HepG2 (cell line): ENCODE results near the gene PANK1. TPM values are rescaled to one million over a fixed set of nuclear protein-coding genes. Genes with fewer than 3 reads are reported as not detected.

ENCODE experiments used
- ATAC-seq: fragments of 200-7000 bp; cut with Tn5 transposase; 3 replicates; pipeline ENCODE4 v1.9.1; 2020; ENCODE audit warnings: mild to moderate bottlenecking, moderate library complexity
- BruUV-seq: library from RNA; stranded (reverse); fragments of 400-500 nt; replicated peaks from 2 replicates; lab custom pipeline; 2021; lab: Mats Ljungman, UMichigan
- CTCF ChIA-PET: fragments of 300-600 bp; formaldehyde crosslinking; extraction: SDS; loops from one replicate; lab custom pipeline; 2021; ENCODE audit warnings: low total read pairs, inconsistent platforms, low intra/inter-chr PET ratio; lab: Yijun Ruan, JAX
- POLR2A ChIA-PET: fragments of 350-600 bp; sonication (Branson Sonifier 250); formaldehyde crosslinking; loops from one replicate; lab custom pipeline; 2020; ENCODE audit warnings: antibody characterized with exemption, inconsistent platforms; lab: Yijun Ruan, JAX
- DNase-seq: peaks from one replicate; pipeline ENCODE4 v3.0.0-alpha.2; 2015; ENCODE audit warnings: low spot score
- FAIRE-seq: peaks from 3 replicates; lab custom pipeline; 2011; peaks lifted over from hg19 to GRCh38; lab: Jason Lieb, UNC
- H2AFZ ChIP-seq: one replicate; pipeline ENCODE4 v1.6.1; 2011; ENCODE audit warnings: low read length, inconsistent platforms
- H3K27ac ChIP-seq: fragments of 300-600 bp; 3 replicates; pipeline ENCODE4 v1.8.0; 2011; ENCODE audit warnings: mixed run types, mild to moderate bottlenecking, mixed read lengths, low read length, inconsistent platforms; ENCODE audit not compliant: insufficient read depth; ENCODE audit errors: extremely low read length
- H3K27me3 ChIP-seq, 2 experiments: fragments of 200-600 bp in 1 of 2; 2 replicates in 1 of 2; 3 replicates in 1 of 2; pipeline versions ENCODE4 v1.6.0 to v1.8.0; 2011; ENCODE audit warnings: low read length in 2 of 2, mild to moderate bottlenecking in 2 of 2, moderate library complexity in 2 of 2, inconsistent platforms in 1 of 2; ENCODE audit not compliant: insufficient read depth in 2 of 2, control insufficient read depth in 1 of 2
- H3K36me3 ChIP-seq, 2 experiments: fragments of 200-600 bp in 1 of 2; replicated peaks in 1 of 2; 2 replicates in 1 of 2; 3 replicates in 1 of 2; pipeline versions ENCODE4 v1.5.1 to v1.8.0; 2011; ENCODE audit warnings: low read length in 2 of 2, inconsistent platforms in 1 of 2; ENCODE audit not compliant: insufficient read depth in 2 of 2, control insufficient read depth in 1 of 2
- H3K4me1 ChIP-seq: 2 replicates; pipeline ENCODE4 v1.5.1; 2012; ENCODE audit warnings: low read length, inconsistent platforms; ENCODE audit not compliant: insufficient read depth
- H3K4me2 ChIP-seq: 2 replicates; pipeline ENCODE4 v1.6.0; 2011; ENCODE audit warnings: low read depth, low read length, inconsistent platforms
- H3K4me3 ChIP-seq, 3 experiments: fragments of 200-600 bp in 1 of 3; sonication (generic), shearing (Covaris generic) in 1 of 3; replicated peaks in 1 of 3; 2 replicates each; pipeline ENCODE4 v1.5.1; 2011 to 2016; ENCODE audit warnings: low read length in 3 of 3, inconsistent platforms in 2 of 3, low read depth in 2 of 3, mild to moderate bottlenecking in 2 of 3, control low read depth in 1 of 3, mixed read lengths in 1 of 3; ENCODE audit not compliant: insufficient read depth in 1 of 3
- H3K79me2 ChIP-seq: one replicate; pipeline ENCODE4 v1.6.1; 2011; ENCODE audit warnings: low read length, inconsistent platforms; ENCODE audit not compliant: insufficient read depth
- H3K9ac ChIP-seq: 2 replicates; pipeline ENCODE4 v1.6.0; 2011; ENCODE audit warnings: mild to moderate bottlenecking, low read depth, low read length, inconsistent platforms; ENCODE audit not compliant: insufficient read depth
- H3K9me3 ChIP-seq: 2 replicates; pipeline ENCODE4 v1.5.1; 2012; ENCODE audit warnings: mild to moderate bottlenecking, low read length
- H4K20me1 ChIP-seq: 2 replicates; pipeline ENCODE4 v1.6.0; 2011; ENCODE audit warnings: inconsistent platforms, mild to moderate bottlenecking, low read length, moderate library complexity; ENCODE audit not compliant: insufficient read depth
- FOXK1 ChIP-seq: sonication (generic); formaldehyde crosslinking; IDR thresholded peaks from 2 replicates; pipeline ENCODE4 v1.4.0; 2020; ENCODE audit warnings: low read depth, missing genetic modification reagents, borderline replicate concordance
- HDAC2 ChIP-seq: sonication (generic); formaldehyde crosslinking; IDR thresholded peaks from 2 replicates; pipeline ENCODE4 v1.4.0; 2020; ENCODE audit warnings: missing genetic modification reagents
- JUN ChIP-seq: sonication (generic); formaldehyde crosslinking; IDR thresholded peaks from 2 replicates; pipeline ENCODE4 v1.4.0; 2020; ENCODE audit warnings: mild to moderate bottlenecking, missing genetic modification reagents
- KDM5B ChIP-seq: sonication (generic); formaldehyde crosslinking; IDR thresholded peaks from 2 replicates; pipeline ENCODE4 v1.4.0; 2020; ENCODE audit warnings: missing genetic modification reagents, mild to moderate bottlenecking, borderline replicate concordance
- LCORL ChIP-seq, 2 experiments: fragments of 450-650 bp in 1 of 2; sonication (generic) in 1 of 2; formaldehyde crosslinking in 1 of 2; IDR thresholded peaks; 2 replicates each; pipeline versions ENCODE4 v1.5.0 to v1.6.1; 2017 to 2020; ENCODE audit warnings: antibody characterized with exemption in 1 of 2, missing genetic modification reagents in 1 of 2
- MYNN ChIP-seq: sonication (generic); formaldehyde crosslinking; IDR thresholded peaks from 2 replicates; pipeline ENCODE4 v1.4.0; 2020; ENCODE audit warnings: mild to moderate bottlenecking, low read depth, missing genetic modification reagents
- PHB2 ChIP-seq: fragments of 450-650 bp; IDR thresholded peaks from 2 replicates; pipeline ENCODE4 v1.6.1; 2018; ENCODE audit not compliant: partially characterized antibody
- RARG ChIP-seq: sonication (generic); formaldehyde crosslinking; IDR thresholded peaks from 2 replicates; pipeline ENCODE4 v1.4.0; 2020; ENCODE audit warnings: low read depth, mild to moderate bottlenecking, missing genetic modification reagents
- RBFOX2 ChIP-seq: fragments of 200-400 bp; formaldehyde crosslinking; IDR thresholded peaks from 2 replicates; pipeline ENCODE4 v1.6.1; 2017; ENCODE audit warnings: low read depth, mild to moderate bottlenecking, low read length
- SKI ChIP-seq: fragments of 450-650 bp; IDR thresholded peaks from one replicate; pipeline ENCODE4 v1.6.1; 2018; ENCODE audit warnings: mild to moderate bottlenecking; ENCODE audit not compliant: partially characterized antibody
- TCF12 ChIP-seq, 2 experiments: fragments of 450-650 bp in 1 of 2; sonication (generic) in 1 of 2; formaldehyde crosslinking in 1 of 2; IDR thresholded peaks; 2 replicates each; pipeline versions ENCODE4 v1.6.1 to v1.8.0; 2017 to 2022; ENCODE audit warnings: antibody characterized with exemption in 1 of 2, mild to moderate bottlenecking in 1 of 2, missing genetic modification reagents in 1 of 2, moderate library complexity in 1 of 2
- ZFYVE20 ChIP-seq: sonication (generic); formaldehyde crosslinking; IDR thresholded peaks from 2 replicates; pipeline ENCODE4 v1.8.0; 2023; ENCODE audit warnings: low read depth, mild to moderate bottlenecking, moderate library complexity, missing genetic modification reagents, borderline replicate concordance
- ZNF296 ChIP-seq: sonication (generic); formaldehyde crosslinking; conservative IDR thresholded peaks from 2 replicates; pipeline ENCODE4 v1.5.0; 2020; ENCODE audit warnings: mild to moderate bottlenecking, missing genetic modification reagents
- ZNF530 ChIP-seq: sonication (generic); formaldehyde crosslinking; IDR thresholded peaks from 2 replicates; pipeline ENCODE4 v1.5.0; 2020; ENCODE audit warnings: low read depth, mild to moderate bottlenecking, missing genetic modification reagents
- ZNF672 ChIP-seq: sonication (generic); formaldehyde crosslinking; IDR thresholded peaks from 2 replicates; pipeline ENCODE4 v1.8.1; 2022; ENCODE audit warnings: missing genetic modification reagents
- ZNF674 ChIP-seq: sonication (generic); formaldehyde crosslinking; IDR thresholded peaks from 2 replicates; pipeline ENCODE4 v1.5.0; 2020; ENCODE audit warnings: low read depth, mild to moderate bottlenecking, missing genetic modification reagents
- ZNF737 ChIP-seq: sonication (generic); formaldehyde crosslinking; IDR thresholded peaks from 2 replicates; pipeline ENCODE4 v1.5.0; 2020; ENCODE audit warnings: missing genetic modification reagents, mild to moderate bottlenecking, borderline replicate concordance
- WGBS: methylation state at CpG from one replicate; pipeline ENCODE4 v1.1.6; 2017; ENCODE audit warnings: low lambda C conversion rate; 5-methylcytosine and 5-hydroxymethylcytosine counted together
- in situ Hi-C: cut with HindIII; loops from 2 replicates; pipeline ENCODE4 v1.10.0; 2017; ENCODE audit warnings: low pct_unique_long_range_greater_than_20kb; ENCODE audit not compliant: extremely low pct_ligation_motif_present
- intact Hi-C: fragments of 100-400 bp; cut with micrococcal nuclease; formaldehyde crosslinking; loops from one replicate; pipeline ENCODE4 v1.10.0; 2022; ENCODE audit not compliant: unreplicated experiment
- polyA plus RNA-seq, 8 experiments: library from polyadenylated mRNA; depleted of rRNA in 3 of 8; stranded (reverse) in 7 of 8; unstranded in 1 of 8; fragments of >200 nt; fragmentation: Illumina TruSeq in 4 of 8; extraction: Trizol in 4 of 8; gene quantifications; 2 replicates each; pipeline versions ENCODE4 v1.2.1 to v1.2.3, GENCODE V29; 2011 to 2016; ENCODE audit warnings: low read depth in 4 of 8, missing spikeins in 1 of 8, mixed read lengths in 1 of 8; ENCODE audit not compliant: insufficient read depth in 1 of 8
- total RNA-seq, 5 experiments: library from RNA; depleted of rRNA; stranded (reverse); fragments of >200 nt; fragmentation: Illumina TruSeq; extraction: Trizol; gene quantifications; 2 replicates each; pipeline ENCODE4 v1.2.3, GENCODE V29; 2016; ENCODE audit warnings: low read depth in 1 of 5
- TF ChIP-seq, protein P1 (sequence below): IDR thresholded peaks from 2 replicates; pipeline ENCODE4 v1.6.1; 2016; ENCODE audit warnings: low read depth, control low read depth
- TF ChIP-seq, protein P2 (sequence below): sonication (generic); formaldehyde crosslinking; IDR thresholded peaks from 2 replicates; pipeline ENCODE4 v1.5.0; 2020; ENCODE audit warnings: mild to moderate bottlenecking, missing genetic modification reagents

Gene PANK1
- total and polyA plus RNA-seq, 2 of the 13 experiments (the other 11 are each of a cell fraction or from before 2014, with no cell fraction given): 18.2 to 33.3 TPM

DNA sequence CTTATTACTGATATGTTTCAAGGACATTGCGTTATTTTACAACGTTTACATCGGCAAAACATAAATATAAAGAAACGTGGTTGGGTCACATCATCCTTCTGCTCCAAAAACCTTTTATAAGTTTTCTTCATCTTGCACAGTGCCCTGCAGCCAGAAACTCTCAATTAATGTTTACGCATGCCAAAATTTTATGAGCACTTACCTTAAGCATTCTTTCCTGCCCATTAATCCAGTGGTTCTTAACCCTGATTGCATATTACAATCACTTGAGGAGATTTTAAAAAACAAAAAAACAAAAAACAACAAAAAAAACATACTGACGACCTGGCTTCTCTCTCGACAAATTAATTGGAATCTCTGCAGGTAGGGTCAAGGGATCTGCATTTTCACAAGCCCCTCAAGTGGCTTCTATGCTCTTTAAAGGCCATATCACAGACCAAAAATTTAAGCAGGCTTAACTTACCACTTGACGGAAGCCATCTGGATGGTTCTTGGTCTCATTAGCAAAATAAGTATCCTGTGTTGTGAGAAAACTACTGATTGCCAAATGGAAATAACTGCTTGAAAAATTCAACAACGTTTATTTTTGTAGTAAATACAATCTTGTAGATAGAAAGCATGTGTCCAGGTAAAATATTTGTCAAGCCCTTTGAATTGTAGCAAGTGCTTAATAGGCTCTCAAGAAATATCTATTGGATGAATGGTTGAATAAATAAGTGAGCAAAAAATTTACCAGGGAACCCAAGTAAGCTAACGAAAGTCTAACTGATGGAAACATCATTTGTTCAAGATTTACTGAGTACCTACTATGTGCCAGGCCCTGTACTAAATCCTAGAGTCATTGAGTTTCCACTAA is 78.7 kb downstream of the PANK1 start:
- intact Hi-C loops: no loop called here
- Histone ChIP-seq H3K27me3 (no peaks in the 10 kb centered on the region; a peak in 1 of 5 replicates), H3K9me3 (no peaks in the 10 kb centered on the region), H3K9ac (no peak overlapping the region), H3K4me3 (no peak overlapping the region), H4K20me1 (no peaks in the 10 kb centered on the region), H3K4me2 (no peak overlapping the region), H3K27ac (no peak overlapping the region), H3K36me3 (no peaks in the 10 kb centered on the region), H3K4me1 (peaks cover 18% of the 10 kb centered on the region), H3K79me2 (no peaks in the 10 kb centered on the region), H2AFZ (no peak overlapping the region)
- BruUV-seq: no TSS peak
- ChIA-PET POLR2A (no interaction called here), CTCF (no interaction called here)
- TF ChIP-seq FOXK1 (CRISPR knock-in tag): no peak
- no peak for TF ChIP-seq RARG (CRISPR knock-in tag)
- no peak for TF ChIP-seq LCORL (IDR thresholded peaks at IDR 0.05)
- no peak for TF ChIP-seq LCORL (CRISPR knock-in tag; IDR thresholded peaks at IDR 0.05)
- no peak for TF ChIP-seq ZNF674 (CRISPR knock-in tag)
- TF ChIP-seq PHB2: no peak
- TF ChIP-seq ZNF296: no peak
- no peak for TF ChIP-seq ZNF530 (CRISPR knock-in tag)
- no peak for TF ChIP-seq JUN
- no peak for TF ChIP-seq KDM5B
- TF ChIP-seq, protein P1, sequence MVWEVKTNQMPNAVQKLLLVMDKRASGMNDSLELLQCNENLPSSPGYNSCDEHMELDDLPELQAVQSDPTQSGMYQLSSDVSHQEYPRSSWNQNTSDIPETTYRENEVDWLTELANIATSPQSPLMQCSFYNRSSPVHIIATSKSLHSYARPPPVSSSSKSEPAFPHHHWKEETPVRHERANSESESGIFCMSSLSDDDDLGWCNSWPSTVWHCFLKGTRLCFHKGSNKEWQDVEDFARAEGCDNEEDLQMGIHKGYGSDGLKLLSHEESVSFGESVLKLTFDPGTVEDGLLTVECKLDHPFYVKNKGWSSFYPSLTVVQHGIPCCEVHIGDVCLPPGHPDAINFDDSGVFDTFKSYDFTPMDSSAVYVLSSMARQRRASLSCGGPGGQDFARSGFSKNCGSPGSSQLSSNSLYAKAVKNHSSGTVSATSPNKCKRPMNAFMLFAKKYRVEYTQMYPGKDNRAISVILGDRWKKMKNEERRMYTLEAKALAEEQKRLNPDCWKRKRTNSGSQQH: no peak
- no peak for TF ChIP-seq ZFYVE20 (CRISPR knock-in tag)
- TF ChIP-seq RBFOX2: no peak
- no peak for TF ChIP-seq MYNN (CRISPR knock-in tag)
- TF ChIP-seq ZNF737 (CRISPR knock-in tag): no peak
- no peak for TF ChIP-seq HDAC2
- no peak for TF ChIP-seq TCF12 (IDR thresholded peaks at IDR 0.05)
- TF ChIP-seq TCF12 (CRISPR knock-in tag; IDR thresholded peaks at IDR 0.05): no peak
- TF ChIP-seq ZNF672 (CRISPR knock-in tag): no peak
- TF ChIP-seq, protein P2, sequence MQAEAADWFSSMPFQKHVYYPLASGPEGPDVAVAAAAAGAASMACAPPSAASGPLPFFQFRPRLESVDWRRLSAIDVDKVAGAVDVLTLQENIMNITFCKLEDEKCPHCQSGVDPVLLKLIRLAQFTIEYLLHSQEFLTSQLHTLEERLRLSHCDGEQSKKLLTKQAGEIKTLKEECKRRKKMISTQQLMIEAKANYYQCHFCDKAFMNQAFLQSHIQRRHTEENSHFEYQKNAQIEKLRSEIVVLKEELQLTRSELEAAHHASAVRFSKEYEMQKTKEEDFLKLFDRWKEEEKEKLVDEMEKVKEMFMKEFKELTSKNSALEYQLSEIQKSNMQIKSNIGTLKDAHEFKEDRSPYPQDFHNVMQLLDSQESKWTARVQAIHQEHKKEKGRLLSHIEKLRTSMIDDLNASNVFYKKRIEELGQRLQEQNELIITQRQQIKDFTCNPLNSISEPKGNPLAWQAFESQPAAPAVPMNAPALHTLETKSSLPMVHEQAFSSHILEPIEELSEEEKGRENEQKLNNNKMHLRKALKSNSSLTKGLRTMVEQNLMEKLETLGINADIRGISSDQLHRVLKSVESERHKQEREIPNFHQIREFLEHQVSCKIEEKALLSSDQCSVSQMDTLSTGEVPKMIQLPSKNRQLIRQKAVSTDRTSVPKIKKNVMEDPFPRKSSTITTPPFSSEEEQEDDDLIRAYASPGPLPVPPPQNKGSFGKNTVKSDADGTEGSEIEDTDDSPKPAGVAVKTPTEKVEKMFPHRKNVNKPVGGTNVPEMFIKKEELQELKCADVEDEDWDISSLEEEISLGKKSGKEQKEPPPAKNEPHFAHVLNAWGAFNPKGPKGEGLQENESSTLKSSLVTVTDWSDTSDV (CRISPR knock-in tag): no peak
- TF ChIP-seq SKI: no peak
- ATAC-seq: no peak
- no peak for FAIRE-seq
- WGBS: 32% methylated on average over 10 of the region's 10 CpGs
- no peak for DNase-seq
- in situ Hi-C loops: no loop called here
